Measurements from ENCODE around the gene BAIAP2.

Gene BAIAP2

DNA sequence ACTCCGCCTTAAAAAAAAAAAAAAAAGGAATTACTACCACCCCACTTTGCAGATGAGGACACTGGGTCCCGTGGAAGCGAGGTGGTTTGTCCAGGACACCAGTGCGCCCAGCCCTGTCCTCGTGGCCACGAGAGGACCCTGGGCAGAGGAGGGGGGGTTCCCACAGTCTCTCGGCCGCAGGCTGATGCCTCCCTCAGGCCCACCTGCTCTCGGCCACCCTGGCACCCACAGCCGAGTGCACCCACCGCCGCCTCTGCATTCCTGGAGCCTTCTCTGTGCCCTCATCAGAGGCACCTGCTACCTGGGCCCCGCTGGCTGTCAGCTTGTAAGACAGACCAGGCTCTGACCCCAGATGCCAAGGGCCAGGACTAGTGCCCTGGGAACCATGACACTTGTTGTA, 102.3 kb downstream of the BAIAP2 start:
- no peaks in the 10 kb centered on the region for H3K9me2 ChIP-seq (replicated peaks; ENCODE audit: low read depth, low read length)
- peaks cover under 1% of the 10 kb centered on the region for H3K4me1 ChIP-seq (ENCODE audit: insufficient read depth, low read length, poor library complexity, severe bottlenecking)
- H3K79me2 ChIP-seq (ENCODE audit: insufficient read depth, low read length) = no peaks in the 10 kb centered on the region
- H4K20me1 ChIP-seq (ENCODE audit: insufficient read depth, low read length, poor library complexity, severe bottlenecking) = no peaks in the 10 kb centered on the region
- H3K9me3 ChIP-seq (ENCODE audit: insufficient read depth, low read depth, low read length) = no peaks in the 10 kb centered on the region
- H3F3A ChIP-seq (ENCODE audit: low read depth) = peaks cover 2% of the 10 kb centered on the region; the same call in 1 of the 2 replicates
- H3K27me3 ChIP-seq (ENCODE audit: insufficient read depth, low read length, poor library complexity, severe bottlenecking) = no peaks in the 10 kb centered on the region
- H3K36me3 ChIP-seq (ENCODE audit: insufficient read depth, low read length) = no peaks in the 10 kb centered on the region
- H2AFZ ChIP-seq (ENCODE audit: low read length) = no peak overlapping the region
- TF ChIP-seq, protein P1, sequence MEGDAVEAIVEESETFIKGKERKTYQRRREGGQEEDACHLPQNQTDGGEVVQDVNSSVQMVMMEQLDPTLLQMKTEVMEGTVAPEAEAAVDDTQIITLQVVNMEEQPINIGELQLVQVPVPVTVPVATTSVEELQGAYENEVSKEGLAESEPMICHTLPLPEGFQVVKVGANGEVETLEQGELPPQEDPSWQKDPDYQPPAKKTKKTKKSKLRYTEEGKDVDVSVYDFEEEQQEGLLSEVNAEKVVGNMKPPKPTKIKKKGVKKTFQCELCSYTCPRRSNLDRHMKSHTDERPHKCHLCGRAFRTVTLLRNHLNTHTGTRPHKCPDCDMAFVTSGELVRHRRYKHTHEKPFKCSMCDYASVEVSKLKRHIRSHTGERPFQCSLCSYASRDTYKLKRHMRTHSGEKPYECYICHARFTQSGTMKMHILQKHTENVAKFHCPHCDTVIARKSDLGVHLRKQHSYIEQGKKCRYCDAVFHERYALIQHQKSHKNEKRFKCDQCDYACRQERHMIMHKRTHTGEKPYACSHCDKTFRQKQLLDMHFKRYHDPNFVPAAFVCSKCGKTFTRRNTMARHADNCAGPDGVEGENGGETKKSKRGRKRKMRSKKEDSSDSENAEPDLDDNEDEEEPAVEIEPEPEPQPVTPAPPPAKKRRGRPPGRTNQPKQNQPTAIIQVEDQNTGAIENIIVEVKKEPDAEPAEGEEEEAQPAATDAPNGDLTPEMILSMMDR (conservative IDR thresholded peaks at IDR 0.05; ENCODE audit: low read length) = no peak
- TF ChIP-seq EZH2phosphoT487 (IDR thresholded peaks at IDR 0.05; ENCODE audit: borderline replicate concordance) = no peak
- no peak overlapping the region for H3K4me3 ChIP-seq (ENCODE audit: low read length, poor library complexity, severe bottlenecking)
- H3K9ac ChIP-seq (ENCODE audit: low read depth, low read length, poor library complexity, severe bottlenecking) = no peak overlapping the region
- H3K4me2 ChIP-seq (ENCODE audit: low read depth, low read length, poor library complexity, severe bottlenecking) = no peak overlapping the region

DNA sequence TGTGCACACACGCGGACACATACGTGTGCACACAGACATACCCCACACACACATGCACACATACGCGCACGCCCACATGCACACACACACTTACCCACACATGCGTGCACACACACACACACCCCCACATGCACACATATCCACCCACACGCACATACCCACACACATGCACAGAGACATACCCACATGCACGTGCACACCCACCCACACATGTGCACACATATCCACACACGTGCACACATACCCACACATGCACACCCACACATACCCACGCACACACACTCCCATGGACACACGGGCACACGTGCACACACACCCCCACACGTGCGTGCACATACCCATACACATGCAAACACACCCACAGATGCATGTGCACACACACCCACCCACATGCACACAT, 103.1 kb downstream of the BAIAP2 start:
- Histone ChIP-seq H3K9ac (ENCODE audit: low read depth, low read length, poor library complexity, severe bottlenecking) (no peak overlapping the region), H3K9me2 (replicated peaks; ENCODE audit: low read depth, low read length) (no peaks in the 10 kb centered on the region), H3K4me2 (ENCODE audit: low read depth, low read length, poor library complexity, severe bottlenecking) (no peak overlapping the region), H2AFZ (ENCODE audit: low read length) (no peak overlapping the region), H3K27me3 (ENCODE audit: insufficient read depth, low read length, poor library complexity, severe bottlenecking) (no peaks in the 10 kb centered on the region), H3F3A (ENCODE audit: low read depth) (peaks cover 2% of the 10 kb centered on the region; the same call in 1 of the 2 replicates), H4K20me1 (ENCODE audit: insufficient read depth, low read length, poor library complexity, severe bottlenecking) (no peaks in the 10 kb centered on the region), H3K79me2 (ENCODE audit: insufficient read depth, low read length) (no peaks in the 10 kb centered on the region), H3K4me3 (ENCODE audit: low read length, poor library complexity, severe bottlenecking) (no peak overlapping the region), H3K9me3 (ENCODE audit: insufficient read depth, low read depth, low read length) (no peaks in the 10 kb centered on the region), H3K36me3 (ENCODE audit: insufficient read depth, low read length) (no peaks in the 10 kb centered on the region), H3K4me1 (ENCODE audit: insufficient read depth, low read length, poor library complexity, severe bottlenecking) (peaks cover 3% of the 10 kb centered on the region)
- TF ChIP-seq, protein P1 (conservative IDR thresholded peaks at IDR 0.05; ENCODE audit: low read length) = no peak
- no peak for TF ChIP-seq EZH2phosphoT487 (IDR thresholded peaks at IDR 0.05; ENCODE audit: borderline replicate concordance)

DNA sequence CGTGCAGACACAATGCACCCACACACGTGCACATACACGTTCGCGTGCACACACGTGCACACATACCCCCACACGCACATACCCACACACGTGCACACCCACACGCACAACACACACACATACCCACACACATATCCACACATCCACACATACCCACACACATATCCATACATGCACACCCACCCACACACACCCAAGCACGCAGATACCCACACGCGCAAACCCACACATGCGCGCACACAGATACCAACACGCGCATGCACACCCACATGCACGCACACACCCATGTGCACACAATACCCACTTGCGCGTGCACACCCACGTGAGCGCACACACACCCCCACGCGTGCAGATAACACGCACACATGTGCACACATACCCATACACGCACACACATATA, 103.5 kb downstream of the BAIAP2 start:
- H2AFZ ChIP-seq (ENCODE audit: low read length) = no peak overlapping the region
- no peaks in the 10 kb centered on the region for H3K79me2 ChIP-seq (ENCODE audit: insufficient read depth, low read length)
- H4K20me1 ChIP-seq (ENCODE audit: insufficient read depth, low read length, poor library complexity, severe bottlenecking) = no peaks in the 10 kb centered on the region
- no peaks in the 10 kb centered on the region for H3K9me2 ChIP-seq (replicated peaks; ENCODE audit: low read depth, low read length)
- no peaks in the 10 kb centered on the region for H3K9me3 ChIP-seq (ENCODE audit: insufficient read depth, low read depth, low read length)
- peaks cover 2% of the 10 kb centered on the region; the same call in 1 of the 2 replicates for H3F3A ChIP-seq (ENCODE audit: low read depth)
- no peak overlapping the region for H3K9ac ChIP-seq (ENCODE audit: low read depth, low read length, poor library complexity, severe bottlenecking)
- no peak overlapping the region for H3K4me3 ChIP-seq (ENCODE audit: low read length, poor library complexity, severe bottlenecking)
- H3K36me3 ChIP-seq (ENCODE audit: insufficient read depth, low read length) = no peaks in the 10 kb centered on the region
- H3K27me3 ChIP-seq (ENCODE audit: insufficient read depth, low read length, poor library complexity, severe bottlenecking) = no peaks in the 10 kb centered on the region
- TF ChIP-seq, protein P1 (conservative IDR thresholded peaks at IDR 0.05; ENCODE audit: low read length) = no peak
- TF ChIP-seq EZH2phosphoT487 (IDR thresholded peaks at IDR 0.05; ENCODE audit: borderline replicate concordance) = no peak
- no peak overlapping the region for H3K4me2 ChIP-seq (ENCODE audit: low read depth, low read length, poor library complexity, severe bottlenecking)
- peaks cover 3% of the 10 kb centered on the region for H3K4me1 ChIP-seq (ENCODE audit: insufficient read depth, low read length, poor library complexity, severe bottlenecking)

Data from Loucy (cell line).